IMR-90 (cell line): ENCODE data around the gene PEX14. TPM values are rescaled to one million over a fixed set of nuclear protein-coding genes. Genes with fewer than 3 reads are reported as not detected.

Experiments used
- ATAC-seq: fragments of 200-7000 bp; cut with Tn5 transposase; 2 replicates; pipeline ENCODE4 v1.9.1; 2020; ENCODE audit warnings: low read depth, mild to moderate bottlenecking, moderate library complexity
- BruUV-seq: library from RNA; stranded (reverse); fragments of 400-500 nt; replicated peaks from 2 replicates; lab custom pipeline; 2021; lab: Mats Ljungman, UMichigan
- CTCF ChIA-PET: fragments of 300-600 bp; formaldehyde crosslinking; extraction: SDS; loops from one replicate; lab custom pipeline; 2021; ENCODE audit warnings: antibody characterized with exemption; lab: Yijun Ruan, JAX
- POLR2A ChIA-PET: fragments of 300-600 bp; sonication (Branson Sonifier 250); formaldehyde crosslinking; loops from one replicate; lab custom pipeline; 2022; ENCODE audit warnings: antibody characterized with exemption; ENCODE audit not compliant: unreplicated experiment; lab: Charles Lee
- DNase-seq: peaks from one replicate; pipeline ENCODE4 v3.0.0; 2013
- H2AFZ ChIP-seq: replicated peaks from 2 replicates; pipeline ENCODE3; 2013; ENCODE audit warnings: low read length, mild to moderate bottlenecking; ENCODE audit not compliant: poor library complexity
- H2AK5ac ChIP-seq: 2 replicates; pipeline ENCODE4 v1.6.1; 2013; ENCODE audit warnings: low read depth, low read length, inconsistent platforms
- H2AK9ac ChIP-seq: replicated peaks from 2 replicates; pipeline ENCODE3; 2013; ENCODE audit warnings: mild to moderate bottlenecking, low read depth, low read length, moderate library complexity; ENCODE audit not compliant: poor library complexity
- H2BK120ac ChIP-seq: 2 replicates; pipeline ENCODE4 v1.6.1; 2013; ENCODE audit warnings: low read depth, low read length, inconsistent platforms
- H2BK15ac ChIP-seq: 3 replicates; pipeline ENCODE4 v1.6.1; 2013; ENCODE audit warnings: low read depth, low read length, inconsistent platforms
- H2BK20ac ChIP-seq: 2 replicates; pipeline ENCODE4 v1.6.1; 2013; ENCODE audit warnings: low read depth, mild to moderate bottlenecking, inconsistent platforms, low read length, moderate library complexity
- H2BK5ac ChIP-seq: 2 replicates; pipeline ENCODE4 v1.6.1; 2013; ENCODE audit warnings: mild to moderate bottlenecking, low read depth, low read length, inconsistent platforms; ENCODE audit not compliant: poor library complexity, severe bottlenecking
- H3K14ac ChIP-seq: replicated peaks from 2 replicates; pipeline ENCODE4 v1.6.1; 2013; ENCODE audit warnings: low read depth, low read length, inconsistent platforms
- H3K18ac ChIP-seq: 2 replicates; pipeline ENCODE4 v1.6.1; 2013; ENCODE audit warnings: low read depth, low read length, control low read depth
- H3K23ac ChIP-seq: 2 replicates; pipeline ENCODE4 v1.6.1; 2013; ENCODE audit warnings: low read depth, low read length, inconsistent platforms
- H3K27ac ChIP-seq: 2 replicates; pipeline ENCODE4 v1.5.1; 2013; ENCODE audit warnings: mild to moderate bottlenecking, control low read depth, low read length; ENCODE audit not compliant: insufficient read depth
- H3K27me3 ChIP-seq: 2 replicates; pipeline ENCODE4 v1.6.1; 2013; ENCODE audit warnings: low read length; ENCODE audit not compliant: control insufficient read depth, insufficient read depth
- H3K36me3 ChIP-seq: 2 replicates; pipeline ENCODE4 v1.6.1; 2013; ENCODE audit warnings: low read length, mixed read lengths; ENCODE audit not compliant: control insufficient read depth, insufficient read depth
- H3K4ac ChIP-seq: 2 replicates; pipeline ENCODE4 v1.6.1; 2013; ENCODE audit warnings: low read depth, low read length, inconsistent platforms
- H3K4me1 ChIP-seq: 2 replicates; pipeline ENCODE4 v1.6.1; 2013; ENCODE audit warnings: low read length, mixed read lengths; ENCODE audit not compliant: control insufficient read depth, insufficient read depth
- H3K4me2 ChIP-seq: 2 replicates; pipeline ENCODE4 v1.6.1; 2013; ENCODE audit warnings: low read depth, mild to moderate bottlenecking, control low read depth, low read length, moderate library complexity
- H3K4me3 ChIP-seq: 2 replicates; pipeline ENCODE4 v1.5.1; 2013; ENCODE audit warnings: low read depth, mild to moderate bottlenecking, control low read depth, low read length, moderate library complexity; ENCODE audit not compliant: insufficient read depth
- H3K56ac ChIP-seq: 2 replicates; pipeline ENCODE4 v1.6.1; 2013; ENCODE audit warnings: low read length, inconsistent platforms; ENCODE audit not compliant: insufficient read depth; ENCODE audit errors: extremely low read depth
- H3K79me1 ChIP-seq, 2 experiments: 2 replicates each; pipeline ENCODE4 v1.6.1; 2013; ENCODE audit warnings: low read length in 2 of 2, inconsistent platforms in 1 of 2, low read depth in 1 of 2
- H3K9ac ChIP-seq: 2 replicates; pipeline ENCODE4 v1.6.1; 2013; ENCODE audit warnings: low read depth, low read length, control low read depth
- H3K9me1 ChIP-seq: 2 replicates; pipeline ENCODE4 v1.6.1; 2013; ENCODE audit warnings: low read length, inconsistent platforms; ENCODE audit not compliant: insufficient read depth
- H3K9me3 ChIP-seq: 2 replicates; pipeline ENCODE4 v1.6.1; 2013; ENCODE audit warnings: low read length; ENCODE audit not compliant: control insufficient read depth, insufficient read depth
- H4K20me1 ChIP-seq: 2 replicates; pipeline ENCODE4 v1.6.1; 2013; ENCODE audit warnings: low read length, inconsistent platforms; ENCODE audit not compliant: insufficient read depth
- H4K5ac ChIP-seq: 2 replicates; pipeline ENCODE4 v1.6.1; 2013; ENCODE audit warnings: mild to moderate bottlenecking, low read depth, low read length, control low read depth
- H4K8ac ChIP-seq, 2 experiments: 2 replicates each; pipeline ENCODE4 v1.6.1; 2013; ENCODE audit warnings: low read depth in 2 of 2, low read length in 2 of 2, control low read depth in 1 of 2, inconsistent platforms in 1 of 2
- H4K91ac ChIP-seq: 2 replicates; pipeline ENCODE4 v1.6.1; 2013; ENCODE audit warnings: low read depth, low read length, inconsistent platforms; ENCODE audit not compliant: insufficient read depth
- BHLHE40 ChIP-seq: fragments of 150-350 bp; IDR thresholded peaks from 2 replicates; pipeline ENCODE4 v1.6.1; 2016; ENCODE audit warnings: mild to moderate bottlenecking, low read depth, low read length
- CEBPB ChIP-seq: IDR thresholded peaks from 2 replicates; pipeline ENCODE4 v1.6.1; 2012; ENCODE audit warnings: low read depth, low read length, improper control_type of control experiment
- CHD1 ChIP-seq: IDR thresholded peaks from 2 replicates; pipeline ENCODE4 v1.6.1; 2012; ENCODE audit warnings: low read depth, low read length, improper control_type of control experiment
- CTCF ChIP-seq: conservative IDR thresholded peaks from 2 replicates; pipeline ENCODE4 v1.5.1; 2012; ENCODE audit warnings: mild to moderate bottlenecking, low read depth, low read length, improper control_type of control experiment
- ELK1 ChIP-seq: fragments of 150-350 bp; IDR thresholded peaks from 2 replicates; pipeline ENCODE4 v1.6.1; 2016; ENCODE audit warnings: low read depth, mild to moderate bottlenecking, low read length, moderate library complexity, borderline replicate concordance
- FOS ChIP-seq: fragments of 150-350 bp; IDR thresholded peaks from 2 replicates; pipeline ENCODE4 v1.6.1; 2016; ENCODE audit warnings: low read depth, low read length
- MAZ ChIP-seq: IDR thresholded peaks from 2 replicates; pipeline ENCODE4 v1.6.1; 2012; ENCODE audit warnings: low read depth, mild to moderate bottlenecking, low read length, improper control_type of control experiment, moderate library complexity, borderline replicate concordance
- NFE2L2 ChIP-seq: fragments of 150-350 bp; IDR thresholded peaks from 2 replicates; pipeline ENCODE4 v1.6.1; 2016; ENCODE audit warnings: low read depth, mild to moderate bottlenecking, low read length
- POLR2A ChIP-seq: IDR thresholded peaks from 2 replicates; pipeline ENCODE4 v1.6.1; 2012; ENCODE audit warnings: mild to moderate bottlenecking, low read depth, low read length
- RAD21 ChIP-seq: IDR thresholded peaks from 2 replicates; pipeline ENCODE4 v1.6.1; 2012; ENCODE audit warnings: low read length, improper control_type of control experiment
- RFX5 ChIP-seq: IDR thresholded peaks from 2 replicates; pipeline ENCODE4 v1.8.0; 2012; ENCODE audit warnings: low read depth, mild to moderate bottlenecking, low read length, moderate library complexity
- SMC3 ChIP-seq: fragments of 150-350 bp; IDR thresholded peaks from 2 replicates; pipeline ENCODE4 v1.6.1; 2016; ENCODE audit warnings: low read depth, mild to moderate bottlenecking, antibody characterized with exemption, low read length, moderate library complexity
- WGBS, 2 experiments: methylation state at CpG; one replicate each; pipeline versions ENCODE4 v1.1.5 to v1.1.7; 2013; ENCODE audit warnings: missing lambda C conversion rate in 2 of 2; ENCODE audit not compliant: insufficient read length in 1 of 2; ENCODE audit errors: extremely low coverage in 2 of 2; 5-methylcytosine and 5-hydroxymethylcytosine counted together
- dilution Hi-C: fragments of 300-500 bp; cut with HindIII; formaldehyde crosslinking; loops from one replicate; pipeline ENCODE4 v1.14.3; 2018; ENCODE audit warnings: low sequenced_read_pairs; ENCODE audit not compliant: unreplicated experiment
- in situ Hi-C: fragments of 300-500 bp; cut with MboI; formaldehyde crosslinking; loops from 3 replicates; pipeline ENCODE4 v1.14.3; 2019; ENCODE audit warnings: low sequenced_read_pairs, inconsistent platforms, mixed read lengths
- intact Hi-C: fragments of 100-400 bp; cut with micrococcal nuclease; formaldehyde crosslinking; loops from 2 replicates; pipeline ENCODE4 v1.10.0; 2022
- polyA plus RNA-seq, 3 experiments: library from polyadenylated mRNA; depleted of rRNA; stranded (reverse); fragments of >200 nt; gene quantifications; 2 replicates each; pipeline ENCODE4 v1.2.3, GENCODE V29; 2012; ENCODE audit warnings: low replicate concordance in 1 of 3
- total RNA-seq: library from RNA; depleted of rRNA; stranded (reverse); fragments of >200 nt; gene quantifications from 2 replicates; pipeline ENCODE4 v1.2.3, GENCODE V29; 2012

Gene PEX14
- total and polyA plus RNA-seq, 2 of the 4 experiments (the other 2 are of a cell fraction): 9.5 to 22.5 TPM

GRCh38 chr1:10431070-10431730 lies 43.5 kb upstream of the PEX14 start (continued):
- TF ChIP-seq SMC3 (no peak), RFX5 (no peak)

- WGBS, 2 experiments: 100% methylated on average over 2 of the region's 14 CpGs; no CpG with 5 or more reads in 1 of the 2 experiments
- in situ Hi-C loops (no loop called here), intact Hi-C loops (no loop called here), dilution Hi-C loops (no loop called here)
- Histone ChIP-seq H2BK120ac (no peak overlapping the region), H2AK5ac (no peak overlapping the region), H3K14ac (no peak overlapping the region), H2AFZ (no peak overlapping the region), H4K91ac (no peak overlapping the region), H4K20me1 (no peaks in the 10 kb centered on the region), H3K36me3 (peaks cover 2% of the 10 kb centered on the region; the same call in 1 of the 2 replicates), H3K56ac (no peak overlapping the region), H2BK20ac (no peak overlapping the region), H3K4me2 (no peak overlapping the region), H3K9me3 (no peaks in the 10 kb centered on the region), H3K9ac (no peak overlapping the region), H3K23ac (no peak overlapping the region), H2BK15ac (no peak overlapping the region), H3K27ac (no peak overlapping the region), H3K4me1 (peaks cover 2% of the 10 kb centered on the region; the same call in 1 of the 2 replicates), H3K4ac (no peak overlapping the region), H3K4me3 (no peak overlapping the region), H3K9me1 (peaks cover 4% of the 10 kb centered on the region), H4K5ac (no peak overlapping the region), H3K27me3 (no peaks in the 10 kb centered on the region), H2BK5ac (no peak overlapping the region), H3K18ac (no peak overlapping the region), H3K79me1 (peaks cover 7 to 28% of the 10 kb centered on the region in 2 experiments; a peak in 3 of 4 replicates), H4K8ac (no peak overlapping the region), H2AK9ac (no peak overlapping the region)
- no TSS peak for BruUV-seq
- ChIA-PET CTCF (no interaction called here), POLR2A (no interaction called here)
- ATAC-seq (no peak), DNase-seq (no peak)
- TF ChIP-seq CEBPB: no peak
- no peak for TF ChIP-seq NFE2L2
- no peak for TF ChIP-seq CTCF
- no peak for TF ChIP-seq RFX5
- TF ChIP-seq POLR2A: no peak
- TF ChIP-seq BHLHE40: no peak
- no peak for TF ChIP-seq SMC3
- TF ChIP-seq ELK1: no peak
- TF ChIP-seq FOS: no peak
- no peak for TF ChIP-seq CHD1
- no peak for TF ChIP-seq RAD21
- no peak for TF ChIP-seq MAZ
Observed at GRCh38 chr1:10432910-10433700, 41.6 kb upstream of the PEX14 start.
